HCT116 (cell line): ENCODE measurements around the gene POU2AF1.

Experiments
- EZH2 ChIP-seq: fragments of 200-600 bp; sonication (generic); IDR thresholded peaks from 2 replicates; pipeline ENCODE4 v1.6.1; 2017; ENCODE audit warnings: antibody characterized with exemption, mixed run types
- POLR2A ChIP-seq: IDR thresholded peaks from 2 replicates; pipeline ENCODE4 v1.7.0; 2011; ENCODE audit warnings: borderline replicate concordance; ENCODE audit not compliant: insufficient read depth, insufficient read length; ENCODE audit errors: extremely low read depth
- POLR2AphosphoS5 ChIP-seq: IDR thresholded peaks from 2 replicates; pipeline ENCODE4 v1.6.1; 2011; ENCODE audit warnings: mild to moderate bottlenecking, low read depth, low read length, moderate library complexity
- RAD21 ChIP-seq: IDR thresholded peaks from 2 replicates; pipeline ENCODE4 v1.6.1; 2012; ENCODE audit warnings: low read depth, mild to moderate bottlenecking
- REST ChIP-seq: IDR thresholded peaks from 2 replicates; pipeline ENCODE4 v1.6.1; 2012; ENCODE audit warnings: low read depth
- SRF ChIP-seq: IDR thresholded peaks from 2 replicates; pipeline ENCODE4 v1.6.1; 2012; ENCODE audit warnings: low read depth
- TCF7L2 ChIP-seq: IDR thresholded peaks from 2 replicates; pipeline ENCODE4 v1.7.0; 2011; ENCODE audit warnings: borderline replicate concordance, inconsistent platforms; ENCODE audit not compliant: insufficient read depth, insufficient read length; ENCODE audit errors: extremely low read depth
- YY1 ChIP-seq: IDR thresholded peaks from 2 replicates; pipeline ENCODE4 v1.6.1; 2011; ENCODE audit warnings: low read length, low read depth, moderate library complexity, mild to moderate bottlenecking; ENCODE audit not compliant: insufficient replicate concordance; ENCODE audit errors: extremely low read depth
- ZFX ChIP-seq: fragments of 450-650 bp; IDR thresholded peaks from 2 replicates; pipeline ENCODE4 v1.6.1; 2017
- ZNF274 ChIP-seq: fragments of 200-500 bp; sonication (Bioruptor generic); IDR thresholded peaks from 2 replicates; pipeline ENCODE4 v1.6.1; 2014; ENCODE audit warnings: mild to moderate bottlenecking, low read depth, low read length, inconsistent platforms
- TF ChIP-seq, protein P1 (sequence below): IDR thresholded peaks from 2 replicates; pipeline ENCODE4 v1.6.1; 2011; ENCODE audit warnings: mild to moderate bottlenecking, low read length, moderate library complexity; ENCODE audit not compliant: insufficient replicate concordance; ENCODE audit errors: extremely low read depth
- TF ChIP-seq, protein P2 (sequence below), 3 experiments: fragments of 200-600 bp in 1 of 3; sonication (generic) in 1 of 3; IDR thresholded peaks in 2 of 3; conservative IDR thresholded peaks in 1 of 3; 2 replicates each; pipeline ENCODE4 v1.5.1; 2012 to 2017; ENCODE audit warnings: low read depth in 2 of 3, low read length in 2 of 3, antibody characterized with exemption in 1 of 3, borderline replicate concordance in 1 of 3, control low read depth in 1 of 3, mild to moderate bottlenecking in 1 of 3, mixed read lengths in 1 of 3, mixed run types in 1 of 3, moderate library complexity in 1 of 3; ENCODE audit not compliant: insufficient read depth in 1 of 3
- TF ChIP-seq, protein P3 (sequence below): IDR thresholded peaks from 2 replicates; pipeline ENCODE4 v1.6.1; 2012

- TF ChIP-seq, protein P1, sequence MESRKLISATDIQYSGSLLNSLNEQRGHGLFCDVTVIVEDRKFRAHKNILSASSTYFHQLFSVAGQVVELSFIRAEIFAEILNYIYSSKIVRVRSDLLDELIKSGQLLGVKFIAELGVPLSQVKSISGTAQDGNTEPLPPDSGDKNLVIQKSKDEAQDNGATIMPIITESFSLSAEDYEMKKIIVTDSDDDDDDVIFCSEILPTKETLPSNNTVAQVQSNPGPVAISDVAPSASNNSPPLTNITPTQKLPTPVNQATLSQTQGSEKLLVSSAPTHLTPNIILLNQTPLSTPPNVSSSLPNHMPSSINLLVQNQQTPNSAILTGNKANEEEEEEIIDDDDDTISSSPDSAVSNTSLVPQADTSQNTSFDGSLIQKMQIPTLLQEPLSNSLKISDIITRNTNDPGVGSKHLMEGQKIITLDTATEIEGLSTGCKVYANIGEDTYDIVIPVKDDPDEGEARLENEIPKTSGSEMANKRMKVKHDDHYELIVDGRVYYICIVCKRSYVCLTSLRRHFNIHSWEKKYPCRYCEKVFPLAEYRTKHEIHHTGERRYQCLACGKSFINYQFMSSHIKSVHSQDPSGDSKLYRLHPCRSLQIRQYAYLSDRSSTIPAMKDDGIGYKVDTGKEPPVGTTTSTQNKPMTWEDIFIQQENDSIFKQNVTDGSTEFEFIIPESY: no peak
- TF ChIP-seq, protein P2, sequence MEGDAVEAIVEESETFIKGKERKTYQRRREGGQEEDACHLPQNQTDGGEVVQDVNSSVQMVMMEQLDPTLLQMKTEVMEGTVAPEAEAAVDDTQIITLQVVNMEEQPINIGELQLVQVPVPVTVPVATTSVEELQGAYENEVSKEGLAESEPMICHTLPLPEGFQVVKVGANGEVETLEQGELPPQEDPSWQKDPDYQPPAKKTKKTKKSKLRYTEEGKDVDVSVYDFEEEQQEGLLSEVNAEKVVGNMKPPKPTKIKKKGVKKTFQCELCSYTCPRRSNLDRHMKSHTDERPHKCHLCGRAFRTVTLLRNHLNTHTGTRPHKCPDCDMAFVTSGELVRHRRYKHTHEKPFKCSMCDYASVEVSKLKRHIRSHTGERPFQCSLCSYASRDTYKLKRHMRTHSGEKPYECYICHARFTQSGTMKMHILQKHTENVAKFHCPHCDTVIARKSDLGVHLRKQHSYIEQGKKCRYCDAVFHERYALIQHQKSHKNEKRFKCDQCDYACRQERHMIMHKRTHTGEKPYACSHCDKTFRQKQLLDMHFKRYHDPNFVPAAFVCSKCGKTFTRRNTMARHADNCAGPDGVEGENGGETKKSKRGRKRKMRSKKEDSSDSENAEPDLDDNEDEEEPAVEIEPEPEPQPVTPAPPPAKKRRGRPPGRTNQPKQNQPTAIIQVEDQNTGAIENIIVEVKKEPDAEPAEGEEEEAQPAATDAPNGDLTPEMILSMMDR (IDR thresholded peaks at IDR 0.05 in 2 of 3, conservative IDR thresholded peaks at IDR 0.05 in 1 of 3; ENCODE audit: borderline replicate concordance in 1 of 3, insufficient read depth in 1 of 3, low read depth in 2 of 3, low read length in 2 of 3): no peak
- TF ChIP-seq SRF (no peak), POLR2A (no peak), POLR2AphosphoS5 (no peak), TCF7L2 (no peak), ZNF274 (no peak), ZFX (no peak), REST (no peak), RAD21 (no peak), YY1 (no peak), EZH2 (no peak)
- TF ChIP-seq, protein P3, sequence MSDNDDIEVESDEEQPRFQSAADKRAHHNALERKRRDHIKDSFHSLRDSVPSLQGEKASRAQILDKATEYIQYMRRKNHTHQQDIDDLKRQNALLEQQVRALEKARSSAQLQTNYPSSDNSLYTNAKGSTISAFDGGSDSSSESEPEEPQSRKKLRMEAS: no peak
Measured at GRCh38 chr11:111327908-111328624, 51.0 kb downstream of the POU2AF1 start.
